GM12874 (cell line): ENCODE measurements around the gene PLSCR4.

Experiments used
- TF ChIP-seq, protein P1 (sequence below): IDR thresholded peaks from 2 replicates; pipeline ENCODE4 v1.5.1; 2011; ENCODE audit warnings: low read depth, mild to moderate bottlenecking, control low read depth, low read length, moderate library complexity; ENCODE audit not compliant: insufficient read depth

PLSCR4 gene

DNA sequence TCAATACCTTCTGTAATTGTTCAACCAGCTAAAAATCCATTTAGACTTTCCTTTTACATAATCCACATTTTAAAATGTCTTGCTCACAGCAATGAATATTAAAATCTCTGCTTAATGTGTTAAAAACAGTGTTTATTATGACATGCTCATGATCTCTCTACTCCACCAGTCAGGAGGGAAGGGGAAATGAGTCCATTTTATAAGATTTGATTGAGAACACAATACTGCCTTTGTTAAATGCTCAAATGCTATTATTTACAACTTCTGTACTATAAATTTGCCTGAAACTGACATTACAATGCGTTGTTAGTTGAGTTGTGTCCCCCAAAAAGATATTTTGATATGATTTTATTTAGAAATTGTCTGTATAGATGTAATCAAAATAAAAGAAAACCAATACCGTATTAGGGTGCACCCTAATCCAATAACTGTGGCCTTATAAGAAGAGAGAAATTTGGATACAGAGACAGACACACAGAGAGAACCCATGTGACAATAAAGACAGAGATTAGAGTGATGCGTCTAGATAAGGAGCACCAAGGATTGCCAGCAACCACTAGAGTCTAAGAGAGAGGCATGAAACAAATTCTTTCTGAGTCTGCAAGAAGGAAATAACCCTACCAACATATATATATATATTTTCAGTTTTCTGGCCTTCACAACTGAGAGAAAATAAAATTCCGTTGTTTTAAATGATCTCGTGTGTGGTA lies 9.1 kb upstream of the PLSCR4 start:
- TF ChIP-seq, protein P1, sequence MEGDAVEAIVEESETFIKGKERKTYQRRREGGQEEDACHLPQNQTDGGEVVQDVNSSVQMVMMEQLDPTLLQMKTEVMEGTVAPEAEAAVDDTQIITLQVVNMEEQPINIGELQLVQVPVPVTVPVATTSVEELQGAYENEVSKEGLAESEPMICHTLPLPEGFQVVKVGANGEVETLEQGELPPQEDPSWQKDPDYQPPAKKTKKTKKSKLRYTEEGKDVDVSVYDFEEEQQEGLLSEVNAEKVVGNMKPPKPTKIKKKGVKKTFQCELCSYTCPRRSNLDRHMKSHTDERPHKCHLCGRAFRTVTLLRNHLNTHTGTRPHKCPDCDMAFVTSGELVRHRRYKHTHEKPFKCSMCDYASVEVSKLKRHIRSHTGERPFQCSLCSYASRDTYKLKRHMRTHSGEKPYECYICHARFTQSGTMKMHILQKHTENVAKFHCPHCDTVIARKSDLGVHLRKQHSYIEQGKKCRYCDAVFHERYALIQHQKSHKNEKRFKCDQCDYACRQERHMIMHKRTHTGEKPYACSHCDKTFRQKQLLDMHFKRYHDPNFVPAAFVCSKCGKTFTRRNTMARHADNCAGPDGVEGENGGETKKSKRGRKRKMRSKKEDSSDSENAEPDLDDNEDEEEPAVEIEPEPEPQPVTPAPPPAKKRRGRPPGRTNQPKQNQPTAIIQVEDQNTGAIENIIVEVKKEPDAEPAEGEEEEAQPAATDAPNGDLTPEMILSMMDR = no peak

DNA sequence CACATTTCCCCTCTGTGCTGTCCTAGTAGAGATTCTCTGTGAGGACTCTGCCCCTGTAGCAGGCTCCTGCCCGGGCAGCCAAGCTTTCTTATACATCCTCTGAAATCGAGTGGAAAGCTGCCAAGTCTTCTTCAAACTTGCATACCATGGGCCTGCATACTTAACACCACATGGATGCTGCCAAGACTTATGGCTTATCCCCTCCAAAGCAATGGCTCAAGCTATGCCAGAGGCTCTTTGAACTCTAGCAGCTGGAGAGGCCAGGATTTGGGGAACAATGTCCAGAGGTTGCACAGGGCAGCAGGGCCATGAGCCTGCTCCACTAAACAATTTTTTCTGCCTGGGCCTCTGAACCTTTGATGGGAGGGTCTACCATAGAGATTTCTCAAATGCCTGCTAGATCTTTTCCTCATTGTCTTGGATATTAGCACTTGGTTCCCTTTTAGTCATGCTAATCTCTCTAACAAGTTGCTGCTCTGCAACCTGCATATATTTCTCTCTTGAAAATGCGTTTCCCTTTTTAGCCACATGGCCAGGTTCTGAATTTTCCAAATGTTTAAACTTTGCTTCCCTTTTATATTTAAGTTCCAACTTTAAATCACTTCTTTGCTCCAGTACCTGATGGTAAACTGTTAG lies 6.1 kb upstream of the PLSCR4 start:
- TF ChIP-seq, protein P1 = no peak

DNA sequence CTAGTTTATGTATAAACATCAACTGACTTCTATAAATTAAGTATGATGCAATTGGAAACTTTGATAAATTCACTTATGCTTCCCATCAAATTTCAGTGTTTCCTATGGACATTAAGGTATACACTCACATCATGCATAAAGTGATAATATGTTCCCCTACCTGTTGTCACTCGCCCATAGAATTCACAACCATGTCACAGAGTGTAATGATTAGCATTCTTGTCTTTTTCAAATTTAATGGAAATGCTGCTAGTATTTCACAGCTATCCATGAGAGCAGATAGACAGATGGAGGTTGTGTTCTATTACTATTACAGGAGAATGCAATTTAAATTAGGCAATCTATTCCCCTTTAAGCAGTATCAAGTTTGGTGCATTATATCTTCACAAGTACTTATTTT lies 984 bp downstream of the PLSCR4 start:
- TF ChIP-seq, protein P1 = no peak

DNA sequence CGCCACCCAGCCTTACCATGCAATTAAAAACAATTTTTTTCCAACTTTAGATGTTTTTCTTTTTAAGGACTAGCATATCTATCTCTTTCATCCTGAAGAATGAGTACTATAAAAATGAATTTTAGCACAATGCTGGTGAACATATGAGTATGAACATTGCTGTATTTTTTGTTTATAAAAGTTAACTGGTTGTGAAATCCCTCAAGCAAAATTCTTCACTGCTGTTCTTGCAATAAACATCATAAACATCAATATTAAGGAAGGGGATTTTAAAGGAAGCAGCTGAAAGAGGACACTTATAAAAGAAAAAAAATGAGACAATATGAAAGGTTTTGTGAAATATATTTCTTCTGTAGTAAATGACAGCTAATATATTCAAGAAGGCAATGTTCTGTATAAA lies 3.0 kb downstream of the PLSCR4 start:
- TF ChIP-seq, protein P1 = no peak

DNA sequence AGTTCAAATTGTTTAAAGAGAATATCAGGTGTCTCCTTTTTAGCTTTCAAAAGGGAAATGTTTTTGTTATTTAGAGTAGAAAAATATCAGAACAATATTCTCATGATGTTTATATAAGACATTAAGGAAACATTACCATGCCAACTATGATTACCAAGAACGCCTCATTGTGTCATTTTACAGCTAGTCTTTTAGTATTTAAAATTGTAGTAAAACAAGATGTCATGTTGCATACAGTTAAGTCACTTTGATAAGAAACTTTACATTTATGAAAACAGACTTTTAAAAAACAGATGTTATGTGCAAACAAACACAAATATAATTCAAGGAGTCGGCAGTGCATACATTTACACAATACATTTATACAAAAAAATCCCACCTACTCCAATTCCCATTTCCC lies 4.4 kb downstream of the PLSCR4 start:
- TF ChIP-seq, protein P1 = no peak

DNA sequence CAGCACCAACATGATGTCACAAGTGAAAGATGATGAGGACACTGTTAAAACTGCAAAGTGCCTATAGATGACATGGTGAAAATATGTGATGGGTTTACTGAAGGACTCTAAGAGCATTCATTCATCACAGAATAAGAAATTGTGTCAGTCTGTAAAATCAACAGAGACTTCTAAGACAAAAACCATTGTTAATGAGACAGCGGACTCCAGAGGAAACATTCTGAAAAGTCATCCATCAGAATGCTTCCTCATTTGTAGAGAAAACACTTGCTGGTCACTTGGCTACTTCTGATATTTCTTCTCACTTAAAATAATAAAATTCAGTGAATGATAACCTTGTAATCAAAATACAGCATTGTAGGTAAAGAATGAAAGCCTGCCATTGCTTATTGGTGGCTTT lies 7.3 kb downstream of the PLSCR4 start:
- TF ChIP-seq, protein P1 = no peak

DNA sequence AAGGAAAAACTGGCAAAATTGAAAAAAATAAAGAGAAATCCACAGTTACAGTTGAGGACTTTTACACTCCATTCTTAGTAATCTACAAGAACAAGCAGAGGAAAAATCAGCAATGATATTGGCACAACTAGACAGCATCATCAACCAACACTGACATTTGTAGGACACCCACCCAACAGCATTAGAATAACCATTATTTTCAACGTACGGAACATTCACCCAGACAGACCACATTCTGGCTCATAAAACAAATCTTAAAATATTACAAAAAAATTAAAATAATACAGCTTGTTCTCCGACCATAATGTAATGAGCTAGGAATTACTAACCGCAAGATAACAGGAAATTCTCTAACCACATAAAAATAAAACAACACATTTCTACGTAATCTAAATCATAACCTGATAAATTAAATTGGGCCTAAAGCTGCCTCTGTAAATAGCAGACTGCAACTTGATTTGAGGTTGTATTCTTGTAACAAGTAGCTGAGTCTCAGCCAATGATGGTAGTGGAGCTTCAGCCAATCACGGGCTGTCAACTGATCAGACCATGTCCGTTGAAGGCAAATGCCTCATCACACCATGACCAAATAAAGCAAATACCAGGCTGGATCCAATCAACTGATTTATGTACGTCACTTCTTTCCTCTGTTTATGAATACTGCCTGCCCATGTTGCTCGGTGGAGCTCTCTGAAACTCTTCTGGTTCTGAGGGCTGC lies 9.2 kb downstream of the PLSCR4 start:
- TF ChIP-seq, protein P1 = no peak
